ENCODE measurements around the gene ANTXR2. TPM values are rescaled to one million over a fixed set of nuclear protein-coding genes. Genes with fewer than 3 reads are reported as not detected.

The ANTXR2 gene
- polyA plus RNA-seq, 1 of the 3 experiments (the other 2 are of a cell fraction) = 48.8 TPM

- TF ChIP-seq FOSL2 (IDR thresholded peaks at IDR 0.05; ENCODE audit: borderline replicate concordance, low read depth) = no peak
- TF ChIP-seq USF2 (IDR thresholded peaks at IDR 0.05; ENCODE audit: borderline replicate concordance, low read depth, low read length) = no peak
- TF ChIP-seq ELF1 (IDR thresholded peaks at IDR 0.05) = no peak
Observed at GRCh38 chr4:79856196-79856595, 216.8 kb downstream of the ANTXR2 start (continued).

DNA sequence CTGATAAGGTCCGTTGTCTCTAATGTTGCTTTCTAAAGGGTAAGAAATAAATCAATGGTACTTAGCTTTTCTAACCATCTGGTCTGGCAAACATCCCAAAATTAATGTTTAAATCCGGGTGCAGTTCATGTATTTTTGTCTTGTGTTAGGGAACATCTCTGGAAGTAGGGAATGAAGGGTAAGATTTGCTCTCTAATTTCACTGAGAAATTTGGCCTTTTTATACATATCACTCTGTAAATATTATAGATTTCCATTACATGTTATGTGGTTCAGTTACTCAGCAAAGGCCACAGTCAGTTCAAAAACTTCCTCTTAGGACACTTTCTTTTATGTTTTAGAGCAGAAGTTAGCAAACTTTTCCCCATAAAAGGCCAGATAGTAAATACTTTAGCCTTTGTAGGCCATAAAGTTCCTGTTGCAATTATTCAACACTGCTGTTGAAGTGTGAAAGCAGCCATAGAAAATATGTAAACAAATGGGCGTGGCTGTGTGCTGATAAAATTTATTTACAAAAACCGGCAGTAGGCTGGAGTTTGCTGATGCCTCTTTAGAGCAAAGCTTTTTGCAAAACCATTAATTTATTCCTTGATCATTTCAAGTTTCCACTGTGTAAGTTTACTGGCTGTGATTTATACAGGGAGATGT is 218.1 kb downstream of the ANTXR2 start:
- Histone ChIP-seq H3K9ac (no peak overlapping the region), H3K9me2 (no peaks in the 10 kb centered on the region), H3K4me3 (ENCODE audit: low read depth in 2 of 2, low read length in 1 of 2) (no peak overlapping the region), H3K4me2 (no peak overlapping the region), H3K4me1 (ENCODE audit: control insufficient read depth in 1 of 2, insufficient read depth in 2 of 2, low read depth in 1 of 2, low read length in 1 of 2) (peaks cover 0 to 16% of the 10 kb centered on the region in 2 experiments; a peak in 3 of 4 replicates), H4K20me1 (ENCODE audit: insufficient read depth) (no peaks in the 10 kb centered on the region), H3K27ac (ENCODE audit: low read depth in 2 of 2, low read length in 1 of 2) (peak overlapping the region in 1 of 2 experiments; percentile 39; a peak in 1 of 4 replicates), H3K9me3 (no peaks in the 10 kb centered on the region), H3K27me3 (ENCODE audit: insufficient read depth) (no peaks in the 10 kb centered on the region), H3F3A (replicated peaks; ENCODE audit: insufficient read depth) (no peaks in the 10 kb centered on the region), H3K79me2 (ENCODE audit: insufficient read depth) (no peaks in the 10 kb centered on the region), H2AFZ (ENCODE audit: low read depth) (peak overlapping the region; percentile 9), H3K36me3 (replicated peaks in 1 of 2; ENCODE audit: control insufficient read depth in 1 of 2, insufficient read depth in 2 of 2, low read length in 1 of 2) (no peaks in the 10 kb centered on the region)
- peak in 1 of 2 experiments; percentile 20; a peak in 1 of 4 replicates for TF ChIP-seq EP300 (IDR thresholded peaks at IDR 0.05; ENCODE audit: borderline replicate concordance in 1 of 2, low read depth in 1 of 2, low read length in 1 of 2)
- no peak for TF ChIP-seq SMC3 (IDR thresholded peaks at IDR 0.05; ENCODE audit: low read depth, low read length)
- DNase-seq = no peak
- CTCF ChIA-PET = interaction anchor here (1.5 to 1.7 kb wide), 2 partner anchors 10 to 813 kb away, joined by 3 to 4 read pairs; no protein-coding TSS in a partner anchor
- WGBS (ENCODE audit: low lambda C conversion rate) = 52% methylated on average over 4 of the region's 4 CpGs
- POLR2A ChIA-PET = no interaction called here

GRCh38 chr4:79852305-79852730 is 220.7 kb downstream of the ANTXR2 start:
- H3K4me1 ChIP-seq (ENCODE audit: control insufficient read depth in 1 of 2, insufficient read depth in 2 of 2, low read depth in 1 of 2, low read length in 1 of 2) = peaks cover 0 to 16% of the 10 kb centered on the region in 2 experiments; a peak in 3 of 4 replicates
- ChIA-PET POLR2A (no interaction called here), CTCF (no interaction called here)
- H3K27ac ChIP-seq (ENCODE audit: low read depth in 2 of 2, low read length in 1 of 2) = peak overlapping the region in 1 of 2 experiments; percentile 60; a peak in 2 of 4 replicates
- H3K27me3 ChIP-seq (ENCODE audit: insufficient read depth) = no peaks in the 10 kb centered on the region
- no peaks in the 10 kb centered on the region for H3K36me3 ChIP-seq (replicated peaks in 1 of 2; ENCODE audit: control insufficient read depth in 1 of 2, insufficient read depth in 2 of 2, low read length in 1 of 2)
- 71% methylated on average over 4 of the region's 4 CpGs for WGBS (ENCODE audit: low lambda C conversion rate)
- H3F3A ChIP-seq (replicated peaks; ENCODE audit: insufficient read depth) = no peaks in the 10 kb centered on the region
- no peaks in the 10 kb centered on the region for H3K9me3 ChIP-seq
- H3K79me2 ChIP-seq (ENCODE audit: insufficient read depth) = no peaks in the 10 kb centered on the region
- H3K9me2 ChIP-seq = no peaks in the 10 kb centered on the region
- H2AFZ ChIP-seq (ENCODE audit: low read depth) = peak overlapping the region; percentile 70
- H3K4me2 ChIP-seq = peak overlapping the region; percentile 34; the same call in 1 of the 2 replicates
- H4K20me1 ChIP-seq (ENCODE audit: insufficient read depth) = no peaks in the 10 kb centered on the region
- H3K4me3 ChIP-seq (ENCODE audit: low read depth in 2 of 2, low read length in 1 of 2) = no peak overlapping the region
- H3K9ac ChIP-seq = no peak overlapping the region
- DNase-seq = no peak
- TF ChIP-seq TCF12 (IDR thresholded peaks at IDR 0.05) = no peak
- TF ChIP-seq FOXM1 (IDR thresholded peaks at IDR 0.05; ENCODE audit: low read depth) = no peak
- TF ChIP-seq SMC3 (IDR thresholded peaks at IDR 0.05; ENCODE audit: low read depth, low read length) = no peak
- TF ChIP-seq ELF1 (IDR thresholded peaks at IDR 0.05) = no peak
- TF ChIP-seq FOSL2 (IDR thresholded peaks at IDR 0.05; ENCODE audit: borderline replicate concordance, low read depth) = no peak
- TF ChIP-seq, protein P1, sequence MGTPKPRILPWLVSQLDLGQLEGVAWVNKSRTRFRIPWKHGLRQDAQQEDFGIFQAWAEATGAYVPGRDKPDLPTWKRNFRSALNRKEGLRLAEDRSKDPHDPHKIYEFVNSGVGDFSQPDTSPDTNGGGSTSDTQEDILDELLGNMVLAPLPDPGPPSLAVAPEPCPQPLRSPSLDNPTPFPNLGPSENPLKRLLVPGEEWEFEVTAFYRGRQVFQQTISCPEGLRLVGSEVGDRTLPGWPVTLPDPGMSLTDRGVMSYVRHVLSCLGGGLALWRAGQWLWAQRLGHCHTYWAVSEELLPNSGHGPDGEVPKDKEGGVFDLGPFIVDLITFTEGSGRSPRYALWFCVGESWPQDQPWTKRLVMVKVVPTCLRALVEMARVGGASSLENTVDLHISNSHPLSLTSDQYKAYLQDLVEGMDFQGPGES (IDR thresholded peaks at IDR 0.05; ENCODE audit: low read depth, low read length) = no peak
- no peak for TF ChIP-seq JUND (IDR thresholded peaks at IDR 0.05)
- TF ChIP-seq RXRA (IDR thresholded peaks at IDR 0.05; ENCODE audit: borderline replicate concordance, low read depth) = no peak
- no peak for TF ChIP-seq RFX5 (IDR thresholded peaks at IDR 0.05; ENCODE audit: low read length)
- no peak for TF ChIP-seq CHD2 (IDR thresholded peaks at IDR 0.05; ENCODE audit: low read length, partially characterized antibody)
- no peak for TF ChIP-seq SIN3A (IDR thresholded peaks at IDR 0.05; ENCODE audit: borderline replicate concordance, low read depth, low read length)
- TF ChIP-seq NRF1 (IDR thresholded peaks at IDR 0.05; ENCODE audit: low read depth, low read length) = no peak
- TF ChIP-seq EP300 (IDR thresholded peaks at IDR 0.05; ENCODE audit: borderline replicate concordance in 1 of 2, low read depth in 1 of 2, low read length in 1 of 2) = no peak
- no peak for TF ChIP-seq MEF2A (IDR thresholded peaks at IDR 0.05; ENCODE audit: borderline replicate concordance, low read depth)
- TF ChIP-seq, protein P2, sequence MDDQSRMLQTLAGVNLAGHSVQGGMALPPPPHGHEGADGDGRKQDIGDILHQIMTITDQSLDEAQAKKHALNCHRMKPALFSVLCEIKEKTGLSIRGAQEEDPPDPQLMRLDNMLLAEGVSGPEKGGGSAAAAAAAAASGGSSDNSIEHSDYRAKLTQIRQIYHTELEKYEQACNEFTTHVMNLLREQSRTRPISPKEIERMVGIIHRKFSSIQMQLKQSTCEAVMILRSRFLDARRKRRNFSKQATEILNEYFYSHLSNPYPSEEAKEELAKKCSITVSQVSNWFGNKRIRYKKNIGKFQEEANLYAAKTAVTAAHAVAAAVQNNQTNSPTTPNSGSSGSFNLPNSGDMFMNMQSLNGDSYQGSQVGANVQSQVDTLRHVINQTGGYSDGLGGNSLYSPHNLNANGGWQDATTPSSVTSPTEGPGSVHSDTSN (IDR thresholded peaks at IDR 0.05) = no peak
- TF ChIP-seq USF2 (IDR thresholded peaks at IDR 0.05; ENCODE audit: borderline replicate concordance, low read depth, low read length) = no peak
- no peak for TF ChIP-seq CTCF (IDR thresholded peaks at IDR 0.05)
